ENCODE measurements around the gene VPS51. TPM values are rescaled to one million over a fixed set of nuclear protein-coding genes. Genes with fewer than 3 reads are reported as not detected.

The VPS51 gene
- total RNA-seq, 1 experiment from 2014 or later, result 77.0 TPM

DNA sequence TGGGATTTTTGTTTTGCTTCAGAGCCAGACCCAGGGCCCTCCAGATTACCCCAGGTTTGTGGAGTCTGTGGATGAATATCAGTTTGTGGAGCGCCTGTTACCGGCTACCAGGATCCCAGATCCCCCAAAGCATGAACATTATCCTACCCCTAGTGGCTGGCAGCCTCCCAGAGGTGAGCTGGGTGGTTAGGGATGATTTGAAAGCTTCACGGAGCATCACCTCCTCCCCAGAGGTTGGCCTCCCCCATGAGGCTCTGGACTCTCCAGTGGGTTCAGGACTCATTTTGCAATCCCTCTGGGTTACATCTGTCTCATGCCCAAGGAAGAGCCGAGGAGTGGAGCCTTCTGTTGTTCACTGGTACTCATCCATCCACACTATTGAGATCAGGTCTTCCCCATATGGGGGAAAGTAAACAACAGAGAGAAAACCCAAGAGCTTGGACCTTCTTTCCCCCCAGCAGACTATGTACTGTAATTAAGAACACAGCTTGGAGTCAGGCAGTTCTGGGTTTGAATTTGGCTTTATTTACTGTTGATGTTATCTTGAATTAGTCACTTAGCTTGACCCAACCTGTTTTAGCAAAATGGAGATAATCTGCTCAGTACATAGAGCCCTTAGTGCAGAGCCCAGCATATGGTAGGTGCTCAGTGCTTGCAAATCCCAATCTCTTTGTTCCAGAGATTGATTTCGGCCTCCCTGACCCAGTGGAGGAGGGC lies 28.6 kb downstream of the VPS51 start:
- no TSS peak for BruUV-seq (replicated peaks)
- Mint-ChIP-seq H3K27ac (ENCODE audit: low read depth, unreplicated experiment) (peak overlapping the region; percentile 67), H3K4me3 (ENCODE audit: unreplicated experiment) (no peak overlapping the region), H3K4me1 (ENCODE audit: insufficient read depth, unreplicated experiment) (peaks cover 6% of the 10 kb centered on the region), H3K27me3 (ENCODE audit: insufficient read depth, unreplicated experiment) (no peaks in the 10 kb centered on the region), H3K36me3 (ENCODE audit: insufficient read depth, unreplicated experiment) (peaks cover 65% of the 10 kb centered on the region), H3K9me3 (ENCODE audit: unreplicated experiment) (no peaks in the 10 kb centered on the region)
- POLR2A ChIA-PET, result interaction anchor here (0.6 to 8.8 kb wide), 5 partner anchors 9 to 1220 kb away, joined by 3 to 138 read pairs (median 4); partner anchors contain the start of genes CAPN1, POLA2 and SYVN1
- intact Hi-C loops (cut with micrococcal nuclease), result no loop called here
- TF ChIP-seq CTCF (IDR thresholded peaks at IDR 0.05; ENCODE audit: unreplicated experiment), result no peak
- DNase-seq (ENCODE audit: unreplicated experiment), result no peak
- CTCF ChIA-PET, result interaction anchor here (1.0 to 1.1 kb wide), 2 partner anchors 58 to 129 kb away, joined by 3 to 4 read pairs; no protein-coding TSS in a partner anchor

DNA sequence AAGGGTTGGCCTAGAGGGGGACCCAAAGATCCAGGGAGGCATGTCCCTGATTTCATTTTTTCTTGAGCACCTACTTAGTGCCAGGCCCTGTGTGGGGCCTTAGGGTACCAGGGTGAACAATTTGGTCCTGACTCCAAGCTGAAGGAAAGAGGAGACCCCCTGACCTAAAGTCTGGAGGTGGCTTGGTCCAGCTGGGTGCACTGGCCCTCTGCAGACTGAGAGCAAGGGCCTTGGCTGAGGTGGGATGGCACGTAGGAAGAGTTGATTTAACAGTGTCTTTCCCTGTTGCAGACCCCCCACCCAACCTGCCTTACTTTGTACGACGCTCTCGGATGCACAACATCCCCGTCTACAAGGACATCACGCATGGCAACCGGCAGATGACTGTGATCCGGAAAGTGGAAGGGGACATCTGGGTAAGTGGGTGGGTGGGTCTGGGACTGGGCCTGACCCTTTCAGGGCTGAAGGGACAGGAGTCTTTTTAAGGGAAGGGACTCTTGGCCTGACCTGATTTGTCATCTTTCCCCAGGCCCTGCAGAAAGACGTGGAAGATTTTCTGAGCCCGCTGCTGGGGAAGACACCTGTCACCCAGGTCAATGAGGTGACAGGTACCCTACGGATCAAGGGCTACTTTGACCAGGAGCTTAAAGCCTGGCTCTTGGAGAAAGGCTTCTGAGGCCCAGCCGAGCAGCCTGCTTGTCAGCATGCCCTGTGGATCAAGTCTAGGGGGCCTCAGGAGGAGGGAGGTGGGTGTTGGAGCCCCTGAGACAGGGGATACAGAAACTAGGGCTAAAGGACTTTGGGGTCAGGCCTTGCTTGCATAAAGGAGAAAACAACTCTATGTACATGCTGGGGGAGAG lies 29.4 kb downstream of the VPS51 start:
- Mint-ChIP-seq H3K27ac (ENCODE audit: low read depth, unreplicated experiment) (no peak overlapping the region), H3K27me3 (ENCODE audit: insufficient read depth, unreplicated experiment) (no peaks in the 10 kb centered on the region), H3K36me3 (ENCODE audit: insufficient read depth, unreplicated experiment) (peaks cover 65% of the 10 kb centered on the region), H3K4me1 (ENCODE audit: insufficient read depth, unreplicated experiment) (peaks cover 6% of the 10 kb centered on the region), H3K4me3 (ENCODE audit: unreplicated experiment) (no peak overlapping the region), H3K9me3 (ENCODE audit: unreplicated experiment) (no peaks in the 10 kb centered on the region)
- TF ChIP-seq CTCF (IDR thresholded peaks at IDR 0.05; ENCODE audit: unreplicated experiment), result no peak
- ChIA-PET CTCF (interaction anchor here (0.8 kb wide), 1 partner anchor 291 kb away, joined by 4 read pairs; no protein-coding TSS in a partner anchor), POLR2A (interaction anchor here (0.7 to 6.5 kb wide), 2 partner anchors 8 to 15 kb away, joined by 3 to 138 read pairs; partner anchors contain the start of gene SYVN1)
- intact Hi-C loops (cut with micrococcal nuclease), result no loop called here
- no TSS peak for BruUV-seq (replicated peaks)
- DNase-seq (ENCODE audit: unreplicated experiment), result no peak

- H3K9me3 Mint-ChIP-seq (ENCODE audit: unreplicated experiment), result no peaks in the 10 kb centered on the region
- no peak overlapping the region for H3K4me3 Mint-ChIP-seq (ENCODE audit: unreplicated experiment)
- no peak for TF ChIP-seq CTCF (IDR thresholded peaks at IDR 0.05; ENCODE audit: unreplicated experiment)
- peaks cover 6% of the 10 kb centered on the region for H3K4me1 Mint-ChIP-seq (ENCODE audit: insufficient read depth, unreplicated experiment)
- H3K27me3 Mint-ChIP-seq (ENCODE audit: insufficient read depth, unreplicated experiment), result no peaks in the 10 kb centered on the region
- CTCF ChIA-PET, result interaction anchor here (1.3 kb wide), 1 partner anchor 208 kb away, joined by 4 read pairs; no protein-coding TSS in a partner anchor
- H3K27ac Mint-ChIP-seq (ENCODE audit: low read depth, unreplicated experiment), result no peak overlapping the region
- intact Hi-C loops (cut with micrococcal nuclease), result no loop called here
- no TSS peak for BruUV-seq (replicated peaks)
- no peak for DNase-seq (ENCODE audit: unreplicated experiment)
- POLR2A ChIA-PET, result interaction anchor here (1.6 to 2.5 kb wide), 2 partner anchors 10 to 55 kb away, joined by 3 to 9 read pairs; partner anchors contain the start of genes CAPN1 and ZNHIT2
- peaks cover 65% of the 10 kb centered on the region for H3K36me3 Mint-ChIP-seq (ENCODE audit: insufficient read depth, unreplicated experiment)
Observed at GRCh38 chr11:65126624-65127274, 30.7 kb downstream of the VPS51 start.

All from MCF 10A (cell line).